CD14-positive monocyte (primary cell): Measurements from ENCODE around the gene AHSG. TPM values are rescaled to one million over a fixed set of nuclear protein-coding genes. Genes with fewer than 3 reads are reported as not detected.
"Not testable (repeated sequence)": the region's sequence is repeated elsewhere in the genome, so short reads cannot be mapped to it uniquely, and the experiment has no call there.

Experiments used
- DNase-seq, 3 donors: peaks; one replicate each; pipeline ENCODE4 v3.0.0-alpha.2; 2011 to 2022
- H2AFZ ChIP-seq: 2 replicates; pipeline ENCODE4 v1.6.0; 2012; ENCODE audit warnings: mild to moderate bottlenecking, low read depth, low read length, inconsistent platforms; ENCODE audit not compliant: insufficient read depth, poor library complexity, severe bottlenecking
- H3K27ac ChIP-seq, 2 donors: 1 replicate in 1 of 2; 2 replicates in 1 of 2; pipeline ENCODE4 v1.5.1; 2012 to 2013; ENCODE audit warnings: low read length in 2 of 2, control low read depth in 1 of 2, inconsistent platforms in 1 of 2, low read depth in 1 of 2, mild to moderate bottlenecking in 1 of 2
- H3K27me3 ChIP-seq, 2 donors: one replicate each; pipeline versions ENCODE4 v1.6.0 to v1.6.1; 2011 to 2013; ENCODE audit warnings: low read length in 2 of 2; ENCODE audit not compliant: control insufficient read depth in 2 of 2, insufficient read depth in 2 of 2
- H3K36me3 ChIP-seq, 2 donors: replicated peaks in 1 of 2; 1 replicate in 1 of 2; 2 replicates in 1 of 2; pipeline versions ENCODE4 v1.5.1 to v1.6.1; 2012 to 2013; ENCODE audit warnings: low read length in 2 of 2, control low read depth in 1 of 2, inconsistent platforms in 1 of 2, mild to moderate bottlenecking in 1 of 2; ENCODE audit not compliant: insufficient read depth in 2 of 2, control insufficient read depth in 1 of 2
- H3K4me1 ChIP-seq, 2 donors: 1 replicate in 1 of 2; 2 replicates in 1 of 2; pipeline versions ENCODE4 v1.5.1 to v1.6.1; 2012 to 2013; ENCODE audit warnings: low read length in 2 of 2, control low read depth in 1 of 2, inconsistent platforms in 1 of 2, mild to moderate bottlenecking in 1 of 2, moderate library complexity in 1 of 2; ENCODE audit not compliant: insufficient read depth in 2 of 2, control insufficient read depth in 1 of 2
- H3K4me2 ChIP-seq: replicated peaks from 2 replicates; pipeline ENCODE3; 2012; ENCODE audit warnings: low read length, moderate library complexity, mild to moderate bottlenecking; ENCODE audit not compliant: poor library complexity, severe bottlenecking; ENCODE audit errors: extremely low read depth
- H3K4me3 ChIP-seq, 3 experiments: fragments of 200-600 bp in 1 of 3; sonication (generic) in 1 of 3; replicated peaks in 1 of 3; 1 replicate in 2 of 3; 2 replicates in 1 of 3; pipeline ENCODE4 v1.5.1; 2011 to 2013; ENCODE audit warnings: low read length in 3 of 3, mild to moderate bottlenecking in 3 of 3, control low read depth in 2 of 3, low read depth in 2 of 3, inconsistent platforms in 1 of 3, moderate library complexity in 1 of 3
- H3K79me2 ChIP-seq: 2 replicates; pipeline ENCODE4 v1.6.0; 2012; ENCODE audit warnings: mild to moderate bottlenecking, control low read depth, inconsistent platforms, low read length, moderate library complexity; ENCODE audit not compliant: insufficient read depth
- H3K9ac ChIP-seq: 2 replicates; pipeline ENCODE4 v1.6.0; 2017; ENCODE audit warnings: low read length, mild to moderate bottlenecking; ENCODE audit not compliant: insufficient read depth, poor library complexity, severe bottlenecking
- H3K9me3 ChIP-seq, 2 donors: replicated peaks in 1 of 2; 1 replicate in 1 of 2; 2 replicates in 1 of 2; pipeline versions ENCODE4 v1.5.1 to v1.6.1; 2012 to 2013; ENCODE audit warnings: low read length in 2 of 2, control low read depth in 1 of 2; ENCODE audit not compliant: control insufficient read depth in 1 of 2, insufficient read depth in 1 of 2
- H4K20me1 ChIP-seq: 2 replicates; pipeline ENCODE4 v1.6.0; 2012; ENCODE audit warnings: mild to moderate bottlenecking, low read length, control low read depth, moderate library complexity; ENCODE audit not compliant: insufficient read depth
- H3K27ac Mint-ChIP-seq, 7 donors: one replicate each; pipeline ENCODE4 v1.8.0; 2020; ENCODE audit warnings: mild to moderate bottlenecking in 7 of 7, mixed read lengths in 7 of 7, moderate library complexity in 6 of 7, inconsistent platforms in 2 of 7
- H3K27me3 Mint-ChIP-seq, 3 donors: one replicate each; pipeline ENCODE4 v1.8.0; 2021 to 2022; ENCODE audit warnings: low read depth in 3 of 3, mild to moderate bottlenecking in 3 of 3, mixed read lengths in 3 of 3, moderate library complexity in 3 of 3, inconsistent platforms in 1 of 3
- H3K36me3 Mint-ChIP-seq, 2 donors: one replicate each; pipeline ENCODE4 v1.8.0; 2020; ENCODE audit warnings: mixed read lengths in 2 of 2, inconsistent platforms in 1 of 2, mild to moderate bottlenecking in 1 of 2
- H3K4me1 Mint-ChIP-seq: one replicate; pipeline ENCODE4 v1.8.0; 2020; ENCODE audit warnings: mild to moderate bottlenecking, mixed read lengths
- H3K4me3 Mint-ChIP-seq, 2 donors: one replicate each; pipeline ENCODE4 v1.8.0; 2020; ENCODE audit warnings: mild to moderate bottlenecking in 2 of 2, mixed read lengths in 2 of 2, moderate library complexity in 1 of 2
- H3K9me3 Mint-ChIP-seq, 7 donors: one replicate each; pipeline ENCODE4 v1.8.0; 2020 to 2022; ENCODE audit warnings: mixed read lengths in 7 of 7, mild to moderate bottlenecking in 6 of 7, moderate library complexity in 6 of 7, inconsistent platforms in 2 of 7
- WGBS: methylation state at CpG from one replicate; pipeline ENCODE4 v1.1.5; 2013; ENCODE audit warnings: missing lambda C conversion rate; ENCODE audit not compliant: insufficient coverage; 5-methylcytosine and 5-hydroxymethylcytosine counted together
- intact Hi-C, 2 donors: fragments of 100-400 bp; cut with micrococcal nuclease; formaldehyde crosslinking; loops; one replicate each; pipeline versions ENCODE4 v1.15.0 to v1.15.1; 2023
- polyA plus RNA-seq, 3 donors: library from polyadenylated mRNA; depleted of rRNA in 1 of 3; unstranded in 2 of 3; stranded (reverse) in 1 of 3; fragments of 300-500 nt in 2 of 3; fragments of >200 nt in 1 of 3; fragmentation: Illumina TruSeq in 2 of 3; gene quantifications; 1 replicate in 2 of 3; 2 replicates in 1 of 3; pipeline ENCODE4 v1.2.3, GENCODE V29; 2012 to 2021
- TF ChIP-seq, protein P1 (sequence below): fragments of 200-600 bp; IDR thresholded peaks from one replicate; pipeline ENCODE4 v1.8.0; 2022; ENCODE audit warnings: antibody characterized with exemption, mild to moderate bottlenecking

Gene AHSG
- polyA plus RNA-seq, 3 donors, result not detected

- no peak overlapping the region for H3K27ac ChIP-seq
- H3K36me3 Mint-ChIP-seq, result peaks cover 69 to 75% of the 10 kb centered on the region in 2 donors
These were observed 29.0 kb upstream of the AHSG start for GRCh38 chr3:186583831-186584230.

DNA sequence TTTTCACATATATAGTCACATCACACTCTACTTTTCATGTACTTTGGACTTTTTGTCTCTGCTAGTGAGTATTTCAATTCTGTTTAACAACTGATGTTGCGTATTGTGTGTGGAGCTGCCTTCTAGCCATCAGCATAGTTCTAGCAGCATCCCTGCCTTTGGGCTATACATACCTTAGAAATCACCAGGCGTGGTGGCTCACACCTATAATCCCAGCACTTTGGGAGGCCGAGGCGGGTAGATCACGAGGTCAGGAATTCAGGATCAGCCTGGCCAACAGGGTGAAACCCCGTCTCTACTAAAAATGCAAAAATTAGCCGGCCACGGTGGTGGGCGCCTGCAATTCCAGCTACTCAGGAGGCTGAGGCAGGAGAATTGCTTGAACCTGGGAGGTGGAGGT is 26.6 kb upstream of the AHSG start:
- WGBS, result 84% methylated on average over 8 of the region's 9 CpGs
- intact Hi-C loops, result not testable (repeated sequence)

More at GRCh38 chr3:186583831-186584230, 29.0 kb upstream of the AHSG start:
- Histone ChIP-seq H3K9ac (no peak overlapping the region), H3K27me3 (no peaks in the 10 kb centered on the region), H3K79me2 (no peaks in the 10 kb centered on the region), H4K20me1 (no peaks in the 10 kb centered on the region), H3K4me2 (no peak overlapping the region), H2AFZ (no peak overlapping the region), H3K36me3 (peaks cover 67 to 76% of the 10 kb centered on the region in 2 donors), H3K4me3 (no peak overlapping the region), H3K9me3 (no peaks in the 10 kb centered on the region), H3K4me1 (no peaks in the 10 kb centered on the region)
- intact Hi-C loops, result no loop called here
- Mint-ChIP-seq H3K4me3 (no peak overlapping the region), H3K27me3 (no peaks in the 10 kb centered on the region), H3K27ac (no peak overlapping the region), H3K4me1 (no peaks in the 10 kb centered on the region), H3K9me3 (no peaks in the 10 kb centered on the region)
- no CpG with 5 or more reads among the region's 5 CpGs for WGBS
- DNase-seq, result no peak
- TF ChIP-seq, protein P1, sequence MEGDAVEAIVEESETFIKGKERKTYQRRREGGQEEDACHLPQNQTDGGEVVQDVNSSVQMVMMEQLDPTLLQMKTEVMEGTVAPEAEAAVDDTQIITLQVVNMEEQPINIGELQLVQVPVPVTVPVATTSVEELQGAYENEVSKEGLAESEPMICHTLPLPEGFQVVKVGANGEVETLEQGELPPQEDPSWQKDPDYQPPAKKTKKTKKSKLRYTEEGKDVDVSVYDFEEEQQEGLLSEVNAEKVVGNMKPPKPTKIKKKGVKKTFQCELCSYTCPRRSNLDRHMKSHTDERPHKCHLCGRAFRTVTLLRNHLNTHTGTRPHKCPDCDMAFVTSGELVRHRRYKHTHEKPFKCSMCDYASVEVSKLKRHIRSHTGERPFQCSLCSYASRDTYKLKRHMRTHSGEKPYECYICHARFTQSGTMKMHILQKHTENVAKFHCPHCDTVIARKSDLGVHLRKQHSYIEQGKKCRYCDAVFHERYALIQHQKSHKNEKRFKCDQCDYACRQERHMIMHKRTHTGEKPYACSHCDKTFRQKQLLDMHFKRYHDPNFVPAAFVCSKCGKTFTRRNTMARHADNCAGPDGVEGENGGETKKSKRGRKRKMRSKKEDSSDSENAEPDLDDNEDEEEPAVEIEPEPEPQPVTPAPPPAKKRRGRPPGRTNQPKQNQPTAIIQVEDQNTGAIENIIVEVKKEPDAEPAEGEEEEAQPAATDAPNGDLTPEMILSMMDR, result no peak

More for the DNA sequence above, 26.6 kb upstream of the AHSG start:
- H3K4me3 ChIP-seq, H3K4me2 ChIP-seq, H3K4me3 Mint-ChIP-seq, H3K27ac ChIP-seq, H3K27me3 Mint-ChIP-seq, H3K79me2 ChIP-seq, H3K4me1 Mint-ChIP-seq, DNase-seq, H3K4me1 ChIP-seq, H3K9ac ChIP-seq, H2AFZ ChIP-seq, H3K9me3 ChIP-seq, H4K20me1 ChIP-seq, H3K9me3 Mint-ChIP-seq, H3K27me3 ChIP-seq, H3K27ac Mint-ChIP-seq: not testable (repeated sequence)
- H3K36me3 ChIP-seq, result peaks cover 47 to 52% of the 10 kb centered on the region in 2 donors
- peaks cover 48 to 54% of the 10 kb centered on the region in 2 donors for H3K36me3 Mint-ChIP-seq
